Duodenal mucosa (tissue), 2 donors: Measurements from ENCODE around the gene C1orf159.

ENCODE experiments used
- H3K27ac ChIP-seq: one replicate; pipeline ENCODE4 v1.7.0; 2013; ENCODE audit warnings: low read depth, low read length
- H3K27me3 ChIP-seq, 2 donors: one replicate each; pipeline ENCODE4 v1.7.0; 2013; ENCODE audit warnings: low read length in 2 of 2, control low read depth in 1 of 2; ENCODE audit not compliant: insufficient read depth in 2 of 2, control insufficient read depth in 1 of 2
- H3K36me3 ChIP-seq, 2 donors: one replicate each; pipeline ENCODE4 v1.7.0; 2013; ENCODE audit warnings: low read length in 2 of 2, control low read depth in 1 of 2; ENCODE audit not compliant: insufficient read depth in 2 of 2, control insufficient read depth in 1 of 2
- H3K4me1 ChIP-seq, 2 donors: one replicate each; pipeline ENCODE4 v1.7.0; 2013; ENCODE audit warnings: low read length in 2 of 2, control low read depth in 1 of 2; ENCODE audit not compliant: insufficient read depth in 2 of 2, control insufficient read depth in 1 of 2
- H3K4me3 ChIP-seq, 2 donors: one replicate each; pipeline ENCODE4 v1.7.0; 2013; ENCODE audit warnings: low read length in 2 of 2, low read depth in 1 of 2
- H3K9ac ChIP-seq, 2 donors: one replicate each; pipeline ENCODE4 v1.7.0; 2013; ENCODE audit warnings: low read length in 2 of 2, low read depth in 1 of 2
- H3K9me3 ChIP-seq, 2 donors: one replicate each; pipeline ENCODE4 v1.7.0; 2013; ENCODE audit warnings: low read length in 2 of 2, control low read depth in 1 of 2; ENCODE audit not compliant: control insufficient read depth in 1 of 2

The C1orf159 gene

GRCh38 chr1:1086911-1087341 is 29.0 kb downstream of the C1orf159 start:
- H3K27me3 ChIP-seq, result no peaks in the 10 kb centered on the region
- no peaks in the 10 kb centered on the region for H3K4me1 ChIP-seq
- H3K36me3 ChIP-seq, result no peaks in the 10 kb centered on the region
- no peak overlapping the region for H3K9ac ChIP-seq
- H3K27ac ChIP-seq, result no peak overlapping the region
- H3K4me3 ChIP-seq, result no peak overlapping the region
- H3K9me3 ChIP-seq, result no peaks in the 10 kb centered on the region

DNA sequence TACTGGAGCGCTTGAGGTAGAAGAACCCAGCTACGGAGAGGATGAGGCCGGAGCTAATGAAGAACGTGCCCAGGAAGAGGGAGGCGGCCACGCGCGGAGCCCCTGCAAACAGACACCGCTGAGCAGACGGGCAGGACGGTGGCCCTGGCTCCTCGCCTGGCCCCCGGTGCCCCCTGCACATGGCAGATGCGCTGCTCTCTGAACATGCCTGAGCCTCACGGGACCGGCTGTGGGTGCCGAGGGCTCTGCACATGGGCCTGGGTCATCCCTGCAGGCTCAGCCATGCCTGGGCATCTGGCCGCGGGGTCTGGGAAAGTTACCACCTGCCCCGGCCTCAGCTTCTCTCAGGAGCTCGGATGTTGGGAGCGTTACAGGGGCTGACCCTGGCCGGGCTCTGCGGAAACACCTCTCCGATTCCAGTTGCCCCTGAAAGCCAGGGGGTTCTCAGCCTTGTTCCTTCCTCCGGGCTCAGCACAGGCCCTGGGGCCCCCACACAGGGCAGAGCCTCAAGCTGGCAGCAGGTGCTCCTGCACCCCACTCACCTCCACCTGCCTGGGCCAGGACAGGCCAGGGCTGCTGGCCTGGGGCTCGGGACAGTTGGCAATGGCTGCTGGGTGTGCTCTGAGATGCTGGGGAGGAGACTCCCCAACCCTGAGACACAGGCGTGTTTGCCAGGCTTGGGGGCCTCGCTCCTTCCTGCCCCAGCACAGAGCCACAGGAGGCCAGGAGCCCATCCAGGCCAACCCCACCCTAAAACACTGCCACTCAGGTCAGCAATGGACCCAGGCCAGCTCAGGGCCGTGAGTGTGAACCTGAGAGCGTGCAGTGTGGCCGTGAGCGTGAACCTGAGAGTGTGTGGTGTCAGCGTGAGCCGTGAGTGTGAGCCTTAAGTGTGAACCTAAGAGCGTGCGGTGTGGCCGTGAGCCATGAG is 29.7 kb downstream of the C1orf159 start:
- H3K4me3 ChIP-seq, result no peak overlapping the region
- no peaks in the 10 kb centered on the region for H3K27me3 ChIP-seq
- H3K9ac ChIP-seq, result no peak overlapping the region
- H3K27ac ChIP-seq, result no peak overlapping the region
- no peaks in the 10 kb centered on the region for H3K36me3 ChIP-seq
- H3K4me1 ChIP-seq, result no peaks in the 10 kb centered on the region
- no peaks in the 10 kb centered on the region for H3K9me3 ChIP-seq

GRCh38 chr1:1085171-1085841 is 30.6 kb downstream of the C1orf159 start:
- Histone ChIP-seq H3K27ac (no peak overlapping the region), H3K4me3 (no peak overlapping the region), H3K9me3 (no peaks in the 10 kb centered on the region), H3K4me1 (peaks cover 0 to 1% of the 10 kb centered on the region in 2 donors), H3K36me3 (no peaks in the 10 kb centered on the region), H3K9ac (no peak overlapping the region), H3K27me3 (no peaks in the 10 kb centered on the region)

GRCh38 chr1:1084372-1085170 is 31.3 kb downstream of the C1orf159 start:
- H3K36me3 ChIP-seq, result no peaks in the 10 kb centered on the region
- no peaks in the 10 kb centered on the region for H3K9me3 ChIP-seq
- no peak overlapping the region for H3K9ac ChIP-seq
- H3K4me1 ChIP-seq, result peaks cover 2 to 9% of the 10 kb centered on the region in 2 donors
- H3K27ac ChIP-seq, result no peak overlapping the region
- H3K27me3 ChIP-seq, result peaks cover 0 to 2% of the 10 kb centered on the region in 2 donors
- H3K4me3 ChIP-seq, result no peak overlapping the region

GRCh38 chr1:1083416-1084371 is 32.2 kb downstream of the C1orf159 start:
- peaks cover 6 to 11% of the 10 kb centered on the region in 2 donors for H3K4me1 ChIP-seq
- peaks cover 0 to 4% of the 10 kb centered on the region in 2 donors for H3K27me3 ChIP-seq
- H3K4me3 ChIP-seq, result no peak overlapping the region
- no peaks in the 10 kb centered on the region for H3K36me3 ChIP-seq
- H3K9me3 ChIP-seq, result no peaks in the 10 kb centered on the region
- H3K9ac ChIP-seq, result no peak overlapping the region
- H3K27ac ChIP-seq, result no peak overlapping the region

GRCh38 chr1:1082776-1083415 is 33.0 kb downstream of the C1orf159 start:
- Histone ChIP-seq H3K4me3 (no peak overlapping the region), H3K4me1 (peaks cover 6 to 11% of the 10 kb centered on the region in 2 donors), H3K27ac (no peak overlapping the region), H3K36me3 (no peaks in the 10 kb centered on the region), H3K27me3 (peaks cover 0 to 4% of the 10 kb centered on the region in 2 donors), H3K9me3 (no peaks in the 10 kb centered on the region), H3K9ac (no peak overlapping the region)

GRCh38 chr1:1082239-1082775 is 33.6 kb downstream of the C1orf159 start:
- peaks cover 0 to 4% of the 10 kb centered on the region in 2 donors for H3K27me3 ChIP-seq
- H3K9ac ChIP-seq, result no peak overlapping the region
- H3K4me3 ChIP-seq, result no peak overlapping the region
- peaks cover 6 to 11% of the 10 kb centered on the region in 2 donors for H3K4me1 ChIP-seq
- H3K36me3 ChIP-seq, result no peaks in the 10 kb centered on the region
- no peak overlapping the region for H3K27ac ChIP-seq
- no peaks in the 10 kb centered on the region for H3K9me3 ChIP-seq

- no peaks in the 10 kb centered on the region for H3K36me3 ChIP-seq
- peaks cover 0 to 4% of the 10 kb centered on the region in 2 donors for H3K27me3 ChIP-seq
- H3K9ac ChIP-seq, result no peak overlapping the region
- H3K9me3 ChIP-seq, result no peaks in the 10 kb centered on the region
- H3K27ac ChIP-seq, result no peak overlapping the region
- H3K4me1 ChIP-seq, result peaks cover 6 to 11% of the 10 kb centered on the region in 2 donors
- no peak overlapping the region for H3K4me3 ChIP-seq
Observed at GRCh38 chr1:1081311-1082238, 34.3 kb downstream of the C1orf159 start.
